ENCODE measurements around the gene GTF2IRD1. TPM values are rescaled to one million over a fixed set of nuclear protein-coding genes. Genes with fewer than 3 reads are reported as not detected.
"Not testable (repeated sequence)": the region's sequence is repeated elsewhere in the genome, so short reads cannot be mapped to it uniquely, and the experiment has no call there.

Gene GTF2IRD1
- total RNA-seq, 4 donors from 2014 or later, result 28.1 to 41.1 (median 31.0) TPM

- intact Hi-C loops (cut with DNase I), result no loop called here
- no peaks in the 10 kb centered on the region for H3K4me1 ChIP-seq
- TF ChIP-seq POLR2A (IDR thresholded peaks at IDR 0.05) (no peak), CTCF (IDR thresholded peaks at IDR 0.05) (no peak)
- H3K27me3 ChIP-seq, result no peaks in the 10 kb centered on the region
- H3K9me3 ChIP-seq, result no peaks in the 10 kb centered on the region
- H3K27ac ChIP-seq, result no peak overlapping the region
- DNase-seq, result no peak
- H3K36me3 ChIP-seq, result peaks cover 25% of the 10 kb centered on the region in 2 donors
- WGBS, 2 donors, result 98 to 100% methylated on average over 6 of the region's 6 CpGs
- H3K4me3 ChIP-seq (replicated peaks in 1 of 3), result no peak overlapping the region
Measured at GRCh38 chr7:74525140-74525539, 71.4 kb downstream of the GTF2IRD1 start.

- peaks cover 24 to 29% of the 10 kb centered on the region in 2 donors for H3K36me3 ChIP-seq
- peak overlapping the region in 1 of 3 donors; percentile 6 for H3K27ac ChIP-seq
- H3K4me1 ChIP-seq, result no peaks in the 10 kb centered on the region
- H3K9me3 ChIP-seq, result no peaks in the 10 kb centered on the region
- H3K4me3 ChIP-seq (replicated peaks in 1 of 3), result no peak overlapping the region
- 90 to 93% methylated on average over 7 of the region's 7 CpGs for WGBS, 2 donors
- H3K27me3 ChIP-seq, result no peaks in the 10 kb centered on the region
- DNase-seq, result no peak
- no peak for TF ChIP-seq POLR2A (IDR thresholded peaks at IDR 0.05)
- no peak for TF ChIP-seq CTCF (IDR thresholded peaks at IDR 0.05)
- intact Hi-C loops (cut with DNase I), result no loop called here
Measured at GRCh38 chr7:74525881-74526280, 72.2 kb downstream of the GTF2IRD1 start.

GRCh38 chr7:74526780-74527179, 73.1 kb downstream of the GTF2IRD1 start:
- H3K36me3 ChIP-seq, result peaks cover 15 to 21% of the 10 kb centered on the region in 2 donors
- peak overlapping the region in 1 of 3 donors; percentile 7 for H3K27ac ChIP-seq
- no peak for DNase-seq
- TF ChIP-seq POLR2A (IDR thresholded peaks at IDR 0.05) (no peak), CTCF (IDR thresholded peaks at IDR 0.05) (no peak)
- no peak overlapping the region for H3K4me3 ChIP-seq (replicated peaks in 1 of 3)
- WGBS, 2 donors, result 84 to 91% methylated on average over 8 of the region's 8 CpGs
- intact Hi-C loops (cut with DNase I), result no loop called here
- no peaks in the 10 kb centered on the region for H3K27me3 ChIP-seq
- H3K4me1 ChIP-seq, result no peaks in the 10 kb centered on the region
- no peaks in the 10 kb centered on the region for H3K9me3 ChIP-seq

GRCh38 chr7:74527842-74528241, 74.1 kb downstream of the GTF2IRD1 start:
- H3K36me3 ChIP-seq, result peaks cover 15 to 21% of the 10 kb centered on the region in 2 donors
- H3K27ac ChIP-seq, result peak overlapping the region in 2 of 3 donors; percentile 7 to 45
- DNase-seq, result peak; percentile 63 to 79
- H3K27me3 ChIP-seq, result no peaks in the 10 kb centered on the region
- no peaks in the 10 kb centered on the region for H3K9me3 ChIP-seq
- H3K4me3 ChIP-seq (replicated peaks in 1 of 3), result no peak overlapping the region
- WGBS, 2 donors, result 57 to 68% methylated on average over 7 of the region's 7 CpGs
- TF ChIP-seq POLR2A (IDR thresholded peaks at IDR 0.05) (no peak), CTCF (IDR thresholded peaks at IDR 0.05) (no peak)
- intact Hi-C loops (cut with DNase I), result no loop called here
- no peaks in the 10 kb centered on the region for H3K4me1 ChIP-seq

- peaks cover 15 to 21% of the 10 kb centered on the region in 2 donors for H3K36me3 ChIP-seq
- H3K4me1 ChIP-seq; H3K27me3 ChIP-seq; intact Hi-C loops (cut with DNase I); H3K9me3 ChIP-seq; DNase-seq; H3K27ac ChIP-seq; H3K4me3 ChIP-seq (replicated peaks in 1 of 3): not testable (repeated sequence)
- 93 to 95% methylated on average over 7 of the region's 7 CpGs for WGBS, 2 donors
Measured at GRCh38 chr7:74528773-74529172, 75.1 kb downstream of the GTF2IRD1 start.
